Hepatocyte (in vitro differentiated cells): ENCODE results near the gene ACTL6A. TPM values are rescaled to one million over a fixed set of nuclear protein-coding genes. Genes with fewer than 3 reads are reported as not detected.

Source experiments
- DNase-seq: peaks from one replicate; pipeline ENCODE4 v3.0.0-alpha.2; 2016; ENCODE audit warnings: low spot score
- H2AFZ ChIP-seq: fragments of 200-600 bp; sonication (generic); 2 replicates; pipeline ENCODE4 v1.6.0; 2016; ENCODE audit warnings: antibody characterized with exemption, mild to moderate bottlenecking
- H3K27ac ChIP-seq: fragments of 200-600 bp; sonication (generic); 2 replicates; pipeline ENCODE4 v1.5.1; 2016; ENCODE audit warnings: mild to moderate bottlenecking
- H3K27me3 ChIP-seq: fragments of 200-600 bp; sonication (generic); 2 replicates; pipeline ENCODE4 v1.6.1; 2016
- H3K36me3 ChIP-seq: fragments of 200-600 bp; sonication (generic); replicated peaks from 2 replicates; pipeline ENCODE4 v1.5.1; 2016; ENCODE audit warnings: low read depth; ENCODE audit not compliant: insufficient read depth
- H3K4me1 ChIP-seq: fragments of 200-600 bp; sonication (generic); 2 replicates; pipeline ENCODE4 v1.5.1; 2016; ENCODE audit warnings: mild to moderate bottlenecking, moderate library complexity; ENCODE audit not compliant: insufficient read depth
- H3K4me2 ChIP-seq: fragments of 200-600 bp; sonication (generic); 2 replicates; pipeline ENCODE4 v1.6.0; 2016
- H3K4me3 ChIP-seq: fragments of 200-600 bp; sonication (generic); 2 replicates; pipeline ENCODE4 v1.5.1; 2016; ENCODE audit warnings: mild to moderate bottlenecking
- H3K79me2 ChIP-seq: fragments of 200-600 bp; sonication (generic); 2 replicates; pipeline ENCODE4 v1.6.0; 2017; ENCODE audit warnings: mild to moderate bottlenecking
- H3K9me2 ChIP-seq: fragments of 200-600 bp; sonication (generic); replicated peaks from 2 replicates; pipeline ENCODE4 v1.6.0; 2017; ENCODE audit warnings: mild to moderate bottlenecking; ENCODE audit not compliant: insufficient read depth
- H3K9me3 ChIP-seq: fragments of 200-600 bp; sonication (generic); 2 replicates; pipeline ENCODE4 v1.5.1; 2016; ENCODE audit warnings: low read depth, mild to moderate bottlenecking
- H4K20me1 ChIP-seq: fragments of 200-600 bp; sonication (generic); 2 replicates; pipeline ENCODE4 v1.6.0; 2016; ENCODE audit warnings: mild to moderate bottlenecking; ENCODE audit not compliant: insufficient read depth, poor library complexity, severe bottlenecking
- EZH2 ChIP-seq: fragments of 200-600 bp; sonication (generic); IDR thresholded peaks from 2 replicates; pipeline ENCODE4 v1.6.1; 2016; ENCODE audit warnings: antibody characterized with exemption, mild to moderate bottlenecking, borderline replicate concordance
- EZH2phosphoT487 ChIP-seq: fragments of 200-600 bp; sonication (generic); IDR thresholded peaks from one replicate; pipeline ENCODE4 v1.6.1; 2018; ENCODE audit warnings: antibody characterized with exemption, mild to moderate bottlenecking, low read depth, moderate library complexity; ENCODE audit not compliant: unreplicated experiment, severe bottlenecking
- WGBS: methylation state at CpG from one replicate; pipeline ENCODE4 v1.1.6; 2016; ENCODE audit warnings: low lambda C conversion rate; ENCODE audit errors: missing lambda C conversion rate; 5-methylcytosine and 5-hydroxymethylcytosine counted together
- polyA plus RNA-seq: library from polyadenylated mRNA; unstranded; fragments of >200 nt; fragmentation: Nextera tagmentation; extraction: Ambion mirVana; gene quantifications from 2 replicates; pipeline ENCODE4 v1.2.1, GENCODE V29; 2016
- total RNA-seq: library from RNA; depleted of rRNA; stranded (reverse); fragments of >200 nt; gene quantifications from 2 replicates; pipeline ENCODE4 v1.2.3, GENCODE V29; 2014
- TF ChIP-seq, protein P1 (sequence below): fragments of 200-600 bp; sonication (generic); IDR thresholded peaks from 2 replicates; pipeline ENCODE4 v1.5.1; 2016; ENCODE audit warnings: antibody characterized with exemption, mild to moderate bottlenecking; ENCODE audit not compliant: poor library complexity

ACTL6A gene
- total and polyA plus RNA-seq, 2 experiments from 2014 or later, result 56.8 to 68.7 TPM

DNA sequence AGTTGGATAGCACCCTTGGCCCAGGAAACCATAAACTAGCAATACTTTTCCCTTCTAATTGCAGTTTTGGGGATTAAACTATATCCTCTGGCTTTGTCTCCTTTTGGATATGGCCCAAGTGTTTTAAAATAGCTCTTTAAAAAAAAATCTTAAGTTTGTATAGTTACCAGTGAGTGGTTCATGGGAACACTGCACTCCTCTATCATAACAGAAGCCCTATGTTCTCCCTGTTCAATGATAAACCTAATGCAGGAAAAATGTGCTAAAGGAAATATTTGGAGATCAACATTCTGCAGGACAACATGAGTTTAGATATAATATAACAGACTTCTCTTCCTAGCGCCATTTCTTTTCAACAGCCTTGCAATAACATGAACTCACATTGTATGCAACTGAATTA lies 28.6 kb downstream of the ACTL6A start:
- H3K9me2 ChIP-seq, result no peaks in the 10 kb centered on the region
- no peaks in the 10 kb centered on the region for H3K9me3 ChIP-seq
- 93% methylated on average over 1 of the region's 1 CpG for WGBS
- H3K27ac ChIP-seq, result no peak overlapping the region
- no peak overlapping the region for H3K4me2 ChIP-seq
- H4K20me1 ChIP-seq, result no peaks in the 10 kb centered on the region
- no peak for DNase-seq
- no peak for TF ChIP-seq EZH2
- TF ChIP-seq EZH2phosphoT487, result no peak
- TF ChIP-seq, protein P1, sequence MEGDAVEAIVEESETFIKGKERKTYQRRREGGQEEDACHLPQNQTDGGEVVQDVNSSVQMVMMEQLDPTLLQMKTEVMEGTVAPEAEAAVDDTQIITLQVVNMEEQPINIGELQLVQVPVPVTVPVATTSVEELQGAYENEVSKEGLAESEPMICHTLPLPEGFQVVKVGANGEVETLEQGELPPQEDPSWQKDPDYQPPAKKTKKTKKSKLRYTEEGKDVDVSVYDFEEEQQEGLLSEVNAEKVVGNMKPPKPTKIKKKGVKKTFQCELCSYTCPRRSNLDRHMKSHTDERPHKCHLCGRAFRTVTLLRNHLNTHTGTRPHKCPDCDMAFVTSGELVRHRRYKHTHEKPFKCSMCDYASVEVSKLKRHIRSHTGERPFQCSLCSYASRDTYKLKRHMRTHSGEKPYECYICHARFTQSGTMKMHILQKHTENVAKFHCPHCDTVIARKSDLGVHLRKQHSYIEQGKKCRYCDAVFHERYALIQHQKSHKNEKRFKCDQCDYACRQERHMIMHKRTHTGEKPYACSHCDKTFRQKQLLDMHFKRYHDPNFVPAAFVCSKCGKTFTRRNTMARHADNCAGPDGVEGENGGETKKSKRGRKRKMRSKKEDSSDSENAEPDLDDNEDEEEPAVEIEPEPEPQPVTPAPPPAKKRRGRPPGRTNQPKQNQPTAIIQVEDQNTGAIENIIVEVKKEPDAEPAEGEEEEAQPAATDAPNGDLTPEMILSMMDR, result no peak
- no peaks in the 10 kb centered on the region for H3K27me3 ChIP-seq
- H2AFZ ChIP-seq, result no peak overlapping the region
- no peak overlapping the region for H3K4me3 ChIP-seq
- no peaks in the 10 kb centered on the region for H3K4me1 ChIP-seq
- H3K36me3 ChIP-seq, result no peaks in the 10 kb centered on the region
- H3K79me2 ChIP-seq, result peaks cover 8% of the 10 kb centered on the region

DNA sequence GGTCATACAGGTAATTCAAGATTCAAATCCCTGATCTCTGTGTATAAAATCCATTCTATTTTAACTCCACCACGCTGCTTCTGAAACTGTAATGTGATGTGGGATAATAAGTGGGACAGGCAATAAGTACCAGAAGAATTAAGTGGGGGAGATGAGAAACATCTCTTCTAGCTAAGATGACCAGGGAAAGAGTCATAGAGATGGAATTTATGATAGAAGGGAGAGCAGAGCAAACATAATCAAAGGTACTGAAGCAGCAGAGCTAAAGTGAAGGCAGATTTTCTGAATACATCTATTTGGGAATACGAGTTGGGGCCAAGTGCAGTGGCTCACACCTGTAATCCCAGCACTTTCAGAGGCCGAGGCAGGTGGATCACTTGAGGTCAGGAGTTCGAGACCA lies 36.8 kb downstream of the ACTL6A start:
- TF ChIP-seq EZH2phosphoT487 (no peak), EZH2 (no peak)
- TF ChIP-seq, protein P1, result no peak
- WGBS, result 96% methylated on average over 4 of the region's 4 CpGs
- Histone ChIP-seq H3K9me3 (no peaks in the 10 kb centered on the region), H3K4me3 (no peak overlapping the region), H2AFZ (no peak overlapping the region), H3K36me3 (no peaks in the 10 kb centered on the region), H4K20me1 (no peaks in the 10 kb centered on the region), H3K27ac (no peak overlapping the region), H3K79me2 (peaks cover 42% of the 10 kb centered on the region), H3K4me2 (no peak overlapping the region), H3K9me2 (no peaks in the 10 kb centered on the region), H3K4me1 (peaks cover 6% of the 10 kb centered on the region), H3K27me3 (no peaks in the 10 kb centered on the region)
- no peak for DNase-seq

DNA sequence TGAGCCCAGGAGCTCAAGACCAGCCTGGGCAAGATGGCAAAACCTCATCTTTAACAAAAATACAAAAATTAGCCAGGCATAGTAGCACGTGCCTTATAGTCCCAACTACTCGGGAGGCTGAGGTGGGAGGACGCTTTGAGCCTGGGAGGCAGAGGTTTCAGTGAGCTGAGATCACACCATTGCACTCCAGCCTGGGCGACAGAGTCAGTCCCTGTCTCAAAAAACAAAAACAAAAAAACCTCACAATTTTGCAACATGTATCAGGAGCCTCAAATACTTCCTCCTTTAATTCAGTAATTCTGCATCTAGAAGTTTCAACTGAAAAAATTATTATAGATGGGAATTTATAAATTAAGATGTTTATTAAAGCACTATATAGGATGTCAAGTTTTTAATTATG lies 40.6 kb downstream of the ACTL6A start:
- peak overlapping the region; percentile 73 for H3K4me2 ChIP-seq
- no peaks in the 10 kb centered on the region for H3K36me3 ChIP-seq
- H3K4me1 ChIP-seq, result peaks cover 6% of the 10 kb centered on the region
- no peaks in the 10 kb centered on the region for H3K27me3 ChIP-seq
- TF ChIP-seq EZH2, result no peak
- TF ChIP-seq, protein P1, result no peak
- no peak for TF ChIP-seq EZH2phosphoT487
- no peak for DNase-seq
- H3K79me2 ChIP-seq, result peaks cover 66% of the 10 kb centered on the region
- no peaks in the 10 kb centered on the region for H3K9me3 ChIP-seq
- no peaks in the 10 kb centered on the region for H3K9me2 ChIP-seq
- no peak overlapping the region for H2AFZ ChIP-seq
- H3K4me3 ChIP-seq, result peak overlapping the region; percentile 57
- WGBS, result 93% methylated on average over 4 of the region's 4 CpGs
- H3K27ac ChIP-seq, result no peak overlapping the region
- H4K20me1 ChIP-seq, result no peaks in the 10 kb centered on the region

DNA sequence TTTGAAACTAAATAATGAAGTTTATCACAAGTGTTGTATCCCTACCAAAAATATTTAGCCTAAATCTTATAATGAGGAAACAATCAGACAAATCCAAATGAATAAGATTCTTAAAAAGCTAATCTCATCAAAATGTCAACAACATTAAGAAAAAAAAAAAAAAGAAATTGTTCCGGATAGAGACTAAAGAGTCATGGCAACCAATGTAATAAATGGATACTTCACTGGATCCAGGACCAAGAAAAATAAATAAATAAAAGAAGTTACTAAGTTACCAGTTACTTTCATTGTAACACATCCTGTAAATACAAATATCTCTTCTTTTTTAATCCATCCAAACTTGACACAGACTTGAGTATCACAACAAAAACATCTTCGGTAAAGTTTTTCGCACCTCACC lies 41.1 kb downstream of the ACTL6A start:
- Histone ChIP-seq H3K4me3 (peak overlapping the region; percentile 57), H4K20me1 (no peaks in the 10 kb centered on the region), H3K9me2 (no peaks in the 10 kb centered on the region), H3K4me2 (peak overlapping the region; percentile 73), H3K4me1 (peaks cover 6% of the 10 kb centered on the region), H3K27me3 (no peaks in the 10 kb centered on the region), H3K79me2 (peaks cover 67% of the 10 kb centered on the region), H2AFZ (peak overlapping the region; percentile 65), H3K36me3 (no peaks in the 10 kb centered on the region), H3K27ac (peak overlapping the region; percentile 94), H3K9me3 (no peaks in the 10 kb centered on the region)
- 7% methylated on average over 3 of the region's 3 CpGs for WGBS
- TF ChIP-seq EZH2, result no peak
- TF ChIP-seq EZH2phosphoT487, result no peak
- TF ChIP-seq, protein P1, result no peak
- DNase-seq, result no peak
